Spleen (tissue), 10 donors: ENCODE results near the gene FLT4. TPM values are rescaled to one million over a fixed set of nuclear protein-coding genes. Genes with fewer than 3 reads are reported as not detected.

Experiments
- polyA plus RNA-seq, 3 donors: library from polyadenylated mRNA; stranded (reverse); fragments of 200-250 nt; gene quantifications; one replicate each; pipeline ENCODE4 v1.2.1, GENCODE V29; 2013
- total RNA-seq, 7 donors: library from RNA; depleted of rRNA in 3 of 7; stranded (reverse); fragments of >200 nt in 3 of 7; fragmentation: NEBNext Ultra II Directional in 4 of 7; extraction: Animal tissue kit (Norgen Biotek cat#: 25700) in 4 of 7; gene quantifications; one replicate each; pipeline versions ENCODE4 v1.1.0 to v1.2.1, GENCODE V29; 2016 to 2021
- donor health status: healthy with polysubstance abuse.
- donor health status: DM: no; HTN: no; CAD: no; lungs with moderate emphysema.
- donor health status: DM: no; HTN: no; CAD: no.
- donor health status: Bipolar disorder and iron deficiency.
- donor health status: healthy.
- donor health status: DM: no; HTN: no; CAD: no.
- donor health status: DM: yes; HTN: yes; CAD: no.

The FLT4 gene
- total and polyA plus RNA-seq, 10 donors, result 3.5 to 61.4 (median 34.8) TPM

Other genes with a start within 250 kb of the FLT4 start
- 10 to 100 TPM; 17.9 to 26.5 (median 24.7) TPM for gene CNOT6, start 155.2 kb downstream of the FLT4 start, total RNA-seq
- 1 to 10 TPM; 5.5 to 9.0 (median 6.0) TPM for gene CNOT6, start 155.2 kb downstream of the FLT4 start, polyA plus RNA-seq
- gene SCGB3A1, start 58.1 kb downstream of the FLT4 start, total RNA-seq, result 10 to 100 TPM in 1 of 7 donors, 1 to 10 TPM in 5, not detected in 1; 2.1 to 12.1 (median 6.5) TPM
- gene SCGB3A1, start 58.1 kb downstream of the FLT4 start, polyA plus RNA-seq, result 1 to 10 TPM; 1.7 to 9.5 (median 9.3) TPM
- gene OR2Y1, start 90.5 kb upstream of the FLT4 start, total RNA-seq, result not detected
- not detected for gene OR2Y1, start 90.5 kb upstream of the FLT4 start, polyA plus RNA-seq
- gene MGAT1, start 153.2 kb upstream of the FLT4 start, total RNA-seq, result 100 to 1,000 TPM; 182 to 270 (median 252) TPM
- 100 to 1,000 TPM in 1 of 3 donors, 10 to 100 TPM in 2; 61.2 to 164 (median 74.9) TPM for gene MGAT1, start 153.2 kb upstream of the FLT4 start, polyA plus RNA-seq
- 10 to 100 TPM; 26.0 to 31.5 (median 28.5) TPM for gene ZFP62, start 211.7 kb upstream of the FLT4 start, total RNA-seq
- gene ZFP62, start 211.7 kb upstream of the FLT4 start, polyA plus RNA-seq, result 10 to 100 TPM; 20.2 to 27.2 (median 22.0) TPM
- gene BTNL8, start 249.6 kb upstream of the FLT4 start, total RNA-seq, result 1 to 10 TPM; 1.8 to 7.9 (median 5.2) TPM
- under 1 TPM; 0.42 to 0.67 (median 0.58) TPM for gene BTNL8, start 249.6 kb upstream of the FLT4 start, polyA plus RNA-seq